Measurements from ENCODE around the gene NHS.

NHS gene

DNA sequence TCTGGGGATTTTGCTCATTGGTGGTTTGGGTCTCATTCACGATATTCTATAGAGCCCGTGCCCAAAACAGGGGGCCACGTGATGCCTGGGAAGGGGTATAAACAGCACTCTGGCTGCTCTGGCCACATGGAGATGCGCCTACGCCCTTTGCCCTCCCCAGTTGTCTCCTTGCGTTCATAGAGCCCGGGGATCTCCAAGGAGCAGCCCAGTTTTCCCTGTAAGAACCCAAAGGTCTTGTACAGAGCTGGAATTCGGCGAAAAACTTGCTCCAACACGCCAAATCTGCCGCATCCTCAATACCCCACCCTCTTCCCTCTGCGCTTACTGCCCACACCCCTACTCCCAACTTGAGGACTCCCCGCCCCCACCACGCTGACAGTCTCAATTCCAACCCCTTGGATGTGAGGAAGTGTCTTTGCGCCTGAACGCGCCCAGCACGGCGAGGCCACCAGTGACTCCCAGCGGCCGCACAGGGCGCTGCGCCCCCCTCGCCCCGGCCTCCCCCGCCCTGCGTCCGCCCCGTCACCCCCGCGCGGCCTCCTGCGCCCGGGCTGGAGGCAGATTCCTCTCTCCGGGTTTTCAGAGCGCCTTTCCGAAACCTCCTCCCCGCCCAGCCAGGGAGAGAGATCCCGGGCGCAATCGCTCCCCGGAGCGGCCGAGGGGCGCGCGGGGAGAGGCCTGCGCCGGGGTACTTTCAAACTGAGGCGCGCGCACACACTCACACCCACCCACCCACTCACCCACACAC lies at the start of gene NHS:
NHS (plus strand) TSS at position 582 of the 748 bp plus-strand sequence. CDS start 558 bp downstream, outside the sequence.
- FAIRE-seq (no peak), DNase-seq (ENCODE audit: low spot score) (peak; percentile 46)

DNA sequence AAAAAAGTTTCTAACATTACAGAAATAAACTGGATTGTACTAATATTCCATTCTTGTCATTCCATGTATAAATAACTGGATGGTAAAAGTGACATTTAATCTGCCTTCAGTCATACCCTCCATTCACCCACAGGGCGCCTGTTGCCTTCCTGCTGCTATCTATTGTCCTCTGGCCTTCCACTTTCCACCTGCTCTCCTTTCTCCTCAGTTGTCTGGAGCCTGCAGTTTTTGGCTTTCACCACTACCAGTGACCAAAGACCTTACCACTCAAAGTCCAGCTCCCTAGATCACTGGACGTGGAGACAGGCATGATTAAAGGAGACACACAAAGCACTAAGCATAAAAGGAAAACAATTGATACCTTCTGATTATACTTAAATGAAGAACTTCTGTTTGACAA lies 46.2 kb upstream of the NHS start:
- DNase-seq (ENCODE audit: low spot score) (no peak), FAIRE-seq (no peak)

DNA sequence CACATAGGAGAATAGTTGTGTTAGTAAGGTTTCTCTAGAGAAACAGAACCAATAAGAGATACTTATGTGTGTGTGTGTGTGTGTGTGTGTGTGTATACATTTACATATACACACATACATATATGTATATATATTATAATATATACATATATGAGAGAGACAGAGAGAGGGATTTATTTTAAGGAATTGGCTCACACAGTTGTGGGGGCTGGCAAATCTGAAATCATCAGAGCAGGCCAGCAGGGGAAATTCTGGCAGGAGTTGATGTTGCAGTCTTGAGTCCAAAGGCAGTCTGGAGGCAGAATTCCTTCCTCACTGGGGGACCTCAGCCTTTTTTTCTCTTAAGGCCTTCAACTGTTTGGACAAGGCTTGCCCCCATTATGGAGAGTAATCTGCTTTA lies 38.6 kb upstream of the NHS start:
- DNase-seq (ENCODE audit: low spot score) (no peak), FAIRE-seq (no peak)

DNA sequence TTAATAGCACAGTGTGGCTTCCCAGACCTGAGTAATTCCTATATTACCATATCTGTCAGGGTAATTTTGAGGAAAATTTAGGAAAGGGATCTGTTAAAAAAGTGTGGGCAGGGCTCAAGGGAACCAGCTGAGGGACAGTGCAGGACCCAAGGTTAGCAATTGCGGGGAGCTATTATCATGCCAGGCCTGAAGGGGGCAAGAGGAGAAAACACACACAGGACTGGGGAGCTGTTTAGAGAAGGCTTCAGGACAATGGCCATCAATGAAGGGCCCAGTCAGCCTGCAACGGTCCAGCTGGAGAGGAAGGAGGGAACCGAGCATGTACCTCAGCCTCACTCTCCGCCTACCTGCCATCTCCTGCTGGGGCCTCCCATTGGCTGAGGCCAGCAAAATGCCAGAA lies 19.0 kb upstream of the NHS start:
- DNase-seq (ENCODE audit: low spot score) = no peak
- FAIRE-seq = no peak

DNA sequence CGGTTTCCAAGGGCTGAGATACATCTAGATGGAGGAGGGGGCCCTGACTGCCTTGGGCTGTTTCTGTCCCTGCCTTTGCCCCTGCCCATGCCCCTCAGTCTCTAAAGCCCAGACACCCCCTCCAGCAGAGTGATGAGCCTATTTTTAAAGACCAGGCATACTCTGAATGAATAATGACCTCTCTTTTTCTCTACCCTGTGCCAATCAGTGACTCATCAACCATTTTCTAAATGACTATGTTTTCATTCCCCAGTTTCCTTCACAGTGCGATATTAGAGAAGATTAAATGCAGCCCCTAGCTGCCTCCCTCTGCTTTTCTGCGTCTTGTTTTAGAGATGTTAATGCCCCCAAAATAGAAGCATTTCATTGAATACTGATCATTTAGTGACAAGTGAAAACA lies 15.5 kb upstream of the NHS start:
- FAIRE-seq (no peak), DNase-seq (ENCODE audit: low spot score) (no peak)

DNA sequence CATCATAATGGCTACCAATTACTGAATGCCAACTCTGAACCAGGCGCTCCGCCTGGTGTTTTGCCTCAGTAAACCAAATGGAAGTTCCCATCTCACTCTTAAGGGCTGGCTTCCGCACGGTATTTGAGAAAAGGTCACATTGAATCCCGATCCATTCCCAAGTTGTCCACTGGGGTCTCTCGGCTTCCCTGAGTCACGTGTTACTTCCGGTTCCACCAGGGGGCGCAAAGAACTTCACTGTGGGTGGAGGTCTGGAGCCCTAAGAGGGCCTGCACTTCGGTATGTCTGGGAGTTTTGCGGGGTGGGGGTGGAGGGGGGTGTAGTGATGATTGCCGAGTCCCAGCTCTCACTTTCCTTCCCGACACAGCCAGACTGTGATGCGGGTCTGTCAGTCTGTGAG lies 13.4 kb upstream of the NHS start:
- no peak for DNase-seq (ENCODE audit: low spot score)

DNA sequence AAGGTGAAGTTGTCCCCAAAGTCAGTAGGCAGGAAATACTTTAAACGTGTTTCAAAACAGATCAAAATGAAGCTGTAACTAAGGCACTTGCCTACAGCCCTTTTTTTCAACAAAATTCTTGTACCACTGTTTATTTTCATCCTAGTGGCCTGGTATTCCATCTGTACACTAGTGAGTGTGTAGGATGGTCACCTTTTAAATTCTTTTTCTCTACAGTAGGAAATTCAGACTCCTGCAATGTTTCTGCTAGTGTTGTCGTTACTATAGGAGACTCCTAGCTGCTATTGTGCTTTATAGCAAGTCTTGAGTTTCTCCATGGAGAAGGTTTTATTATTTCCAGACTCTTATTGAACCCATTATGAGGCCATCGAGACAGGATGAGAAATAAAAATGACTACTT lies 7.0 kb upstream of the NHS start:
- DNase-seq (ENCODE audit: low spot score) = no peak
- no peak for FAIRE-seq

More for the DNA sequence above, 13.4 kb upstream of the NHS start:
- FAIRE-seq = no peak

DNA sequence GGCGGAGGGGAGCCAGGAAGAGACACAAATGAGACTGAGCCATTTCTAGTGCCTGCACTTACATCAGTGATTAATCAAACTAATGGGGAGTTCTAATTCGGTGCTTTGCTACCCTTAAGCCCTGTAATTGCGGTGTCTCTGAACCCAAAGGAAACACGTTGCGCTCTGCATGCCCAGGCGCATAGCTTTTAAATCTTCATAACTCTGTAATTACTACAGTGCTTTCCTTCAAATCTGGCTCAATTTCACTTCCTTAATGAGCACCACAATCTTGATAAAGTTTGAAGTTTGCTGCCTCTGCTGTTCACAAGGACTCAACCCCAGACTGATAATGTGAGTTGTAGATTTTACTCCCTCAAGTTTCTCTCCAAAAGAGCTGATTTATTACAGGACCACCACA lies 5.7 kb upstream of the NHS start:
- no peak for FAIRE-seq
- no peak for DNase-seq (ENCODE audit: low spot score)

DNA sequence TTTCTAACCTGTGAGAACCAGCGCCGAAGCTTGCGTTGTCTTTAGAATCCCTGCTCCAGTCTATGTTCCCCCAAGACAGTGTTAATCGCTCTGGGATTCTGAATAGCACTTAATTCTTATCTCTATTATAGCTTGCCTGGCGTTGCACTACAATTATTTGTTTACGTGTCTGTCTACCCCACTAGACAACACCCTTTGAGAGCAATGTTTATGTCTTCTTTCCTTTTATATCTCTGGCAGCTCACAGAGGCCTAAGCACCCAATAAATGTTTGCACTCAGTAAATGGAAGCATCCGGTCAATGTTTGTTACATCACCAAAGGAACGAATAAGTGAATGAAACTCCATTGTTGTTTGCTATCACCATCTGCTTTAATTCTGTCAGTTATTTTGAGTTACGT lies 4.8 kb upstream of the NHS start:
- FAIRE-seq = no peak
- no peak for DNase-seq (ENCODE audit: low spot score)

DNA sequence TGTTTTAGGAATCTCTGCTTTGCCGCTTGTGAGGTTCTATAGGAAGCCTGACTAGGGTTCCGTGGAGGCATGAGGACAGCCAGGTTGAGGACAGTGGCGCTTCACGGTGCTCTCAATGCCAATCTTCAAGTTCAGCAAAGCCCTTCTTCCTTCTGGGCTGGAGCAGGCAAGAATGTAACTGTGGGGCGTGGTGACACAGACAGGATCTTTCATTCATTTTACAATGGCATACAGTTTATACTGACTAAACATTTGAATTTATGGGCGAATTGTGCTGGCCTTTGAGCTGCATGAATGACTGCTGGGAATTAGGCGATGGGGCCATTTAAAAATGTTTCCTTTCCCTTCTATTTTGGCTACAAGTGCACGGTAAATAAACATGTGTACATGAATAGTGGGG lies 2.9 kb upstream of the NHS start:
- no peak for DNase-seq (ENCODE audit: low spot score)
- FAIRE-seq = no peak

DNA sequence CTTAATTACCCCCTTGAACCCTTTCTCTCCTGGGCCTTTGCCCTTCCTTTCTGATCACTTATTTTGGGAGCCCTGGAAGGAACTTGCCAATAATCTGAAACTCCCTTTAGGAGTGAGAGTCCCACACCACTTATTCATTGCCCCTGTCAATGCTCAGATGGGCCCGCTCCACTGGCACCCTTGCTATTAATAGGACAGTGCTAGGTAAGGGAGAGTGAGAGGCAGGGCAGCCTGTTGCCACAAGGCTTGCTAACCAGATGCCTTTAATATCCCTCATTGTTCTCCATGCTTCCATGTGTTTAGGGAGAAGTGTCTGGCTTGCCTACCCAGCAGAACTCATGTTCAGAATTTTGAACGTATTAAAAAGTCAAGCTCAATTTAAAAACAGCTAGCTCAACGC lies 1.7 kb upstream of the NHS start:
- no peak for DNase-seq (ENCODE audit: low spot score)
- FAIRE-seq = no peak

DNA sequence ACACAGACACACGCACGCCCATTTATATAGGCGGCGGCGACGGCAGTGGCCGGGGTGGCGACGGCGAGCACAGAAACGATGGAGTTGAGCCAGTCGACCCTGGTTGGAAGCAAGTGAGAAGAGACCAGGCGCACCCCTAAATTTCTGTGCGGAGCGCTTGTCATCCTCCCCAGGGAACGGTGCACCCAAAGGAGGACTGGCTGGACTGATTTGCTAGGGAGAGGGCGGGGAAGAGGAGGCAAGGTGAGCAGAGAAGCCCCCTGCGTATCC lies 302 bp downstream of the NHS start:
- DNase-seq (ENCODE audit: low spot score) = no peak
- no peak for FAIRE-seq

DNA sequence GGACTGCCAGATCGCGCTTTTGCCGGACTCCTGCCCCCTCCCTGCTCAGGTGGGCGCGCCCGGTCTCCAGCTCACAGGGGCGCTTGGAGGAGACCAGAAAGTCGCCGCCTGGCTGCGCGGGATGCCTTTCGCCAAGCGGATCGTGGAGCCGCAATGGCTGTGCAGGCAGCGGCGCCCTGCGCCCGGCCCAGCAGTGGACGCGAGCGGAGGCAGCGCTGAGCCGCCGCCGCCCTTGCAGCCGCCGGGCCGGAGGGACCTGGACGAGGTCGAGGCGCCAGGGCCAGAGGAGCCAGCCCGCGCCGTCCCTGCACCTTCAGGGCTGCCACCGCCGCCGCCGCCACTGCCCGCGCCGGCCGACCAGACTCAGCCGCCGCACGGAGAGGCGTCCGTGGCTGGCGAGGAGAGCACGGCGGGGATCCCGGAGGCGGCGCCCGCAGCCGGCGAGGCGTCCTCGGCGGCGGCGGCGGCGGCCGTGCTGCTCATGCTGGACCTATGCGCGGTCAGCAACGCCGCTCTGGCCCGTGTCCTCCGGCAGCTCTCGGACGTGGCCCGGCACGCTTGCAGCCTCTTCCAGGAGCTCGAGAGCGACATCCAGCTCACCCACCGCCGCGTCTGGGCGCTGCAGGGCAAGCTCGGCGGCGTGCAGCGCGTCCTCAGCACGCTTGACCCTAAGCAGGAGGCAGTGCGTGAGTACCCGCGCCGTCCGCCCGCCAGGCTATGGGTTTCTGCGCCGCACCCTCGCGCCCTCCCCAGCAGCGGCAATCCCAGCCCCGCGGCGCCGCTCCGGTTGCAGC lies 834 bp downstream of the NHS start:
- FAIRE-seq (no peak), DNase-seq (ENCODE audit: low spot score) (no peak)

DNA sequence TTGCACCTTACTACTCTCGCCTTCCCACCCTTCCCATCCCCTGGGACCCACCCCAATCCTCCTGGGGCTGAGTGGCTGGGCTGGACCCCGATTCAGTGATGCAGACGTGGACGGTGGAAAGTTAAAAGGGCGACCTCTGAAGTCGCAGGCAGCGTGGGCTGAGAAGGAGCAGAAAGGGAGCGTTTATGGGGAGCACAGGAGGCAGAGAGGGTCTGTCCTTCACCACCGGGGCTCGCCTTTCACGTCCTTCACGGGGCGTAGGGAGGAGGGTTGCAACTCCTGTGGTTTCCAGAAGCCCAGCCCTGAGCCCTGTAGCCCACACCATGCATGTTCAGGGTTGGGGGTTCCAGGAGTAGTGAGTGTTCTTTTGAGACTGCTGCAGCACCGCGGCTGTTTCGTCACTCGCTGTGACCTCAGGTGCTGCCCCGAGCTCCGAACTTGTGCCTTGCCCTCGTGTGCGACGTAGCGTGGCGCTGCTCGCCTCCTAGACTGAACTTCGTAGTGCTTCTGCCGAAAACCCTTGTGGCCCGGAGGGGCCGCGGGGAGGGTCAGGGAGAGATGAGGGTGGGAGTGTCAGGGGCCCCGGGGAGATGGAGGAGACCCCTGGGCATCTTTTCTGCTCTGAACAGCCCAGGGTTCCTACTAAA lies 1.6 kb downstream of the NHS start:
- no peak for FAIRE-seq

DNA sequence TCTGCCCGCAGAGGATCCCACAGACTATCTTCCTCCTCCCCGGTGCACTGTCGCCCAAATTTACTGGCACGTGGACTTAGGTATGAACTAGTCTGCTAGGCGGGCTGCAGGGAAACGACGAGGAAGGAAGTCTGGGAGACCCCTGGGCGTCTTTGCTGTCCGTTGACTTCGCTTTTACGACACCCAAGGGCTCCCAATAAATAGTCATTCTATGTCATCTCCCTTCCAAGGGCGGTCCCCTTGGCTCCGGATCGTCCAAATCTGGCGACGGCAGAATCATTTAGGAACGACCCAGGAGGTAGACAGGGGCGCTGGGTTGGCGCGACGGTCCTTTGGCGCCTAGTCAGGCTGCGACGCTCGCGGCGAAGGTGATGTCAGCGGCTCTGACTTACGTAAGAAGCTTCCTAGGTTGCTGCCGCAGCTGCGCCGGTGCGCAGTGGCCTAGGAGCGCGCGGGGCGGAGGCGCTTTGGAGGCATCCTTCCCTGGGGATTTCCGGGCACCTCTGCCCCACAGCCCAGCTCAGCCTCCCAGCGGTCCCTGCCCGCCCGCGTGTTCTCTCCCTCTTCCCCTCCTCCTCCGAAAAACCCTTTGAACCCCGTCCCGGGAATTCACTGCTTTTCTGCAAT lies 2.2 kb downstream of the NHS start:
- DNase-seq (ENCODE audit: low spot score) (peak; percentile 63), FAIRE-seq (no peak)

More for the DNA sequence above, 1.6 kb downstream of the NHS start:
- peak; percentile 32 for DNase-seq (ENCODE audit: low spot score)

DNA sequence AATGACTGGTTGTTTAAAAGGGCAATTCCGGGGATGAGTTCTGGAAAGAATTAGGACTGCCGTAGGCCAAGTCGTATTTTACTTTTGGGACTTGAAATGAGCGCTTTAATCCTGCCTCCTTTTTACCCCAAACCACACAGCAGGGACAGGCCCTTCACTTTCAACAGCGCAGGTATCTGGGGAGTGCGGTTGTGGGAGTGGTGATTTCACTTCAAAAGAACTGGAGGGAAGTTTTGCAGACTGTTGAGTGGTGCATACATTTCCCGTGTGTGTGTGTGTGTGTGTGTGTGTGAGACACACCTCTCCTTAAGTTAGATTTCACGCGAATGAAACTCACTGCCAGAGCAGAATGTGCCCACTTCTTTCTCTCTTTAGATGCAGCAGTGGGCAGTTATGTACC lies 2.8 kb downstream of the NHS start:
- peak; percentile 21 for DNase-seq (ENCODE audit: low spot score)
- peak; percentile 42 for FAIRE-seq

DNA sequence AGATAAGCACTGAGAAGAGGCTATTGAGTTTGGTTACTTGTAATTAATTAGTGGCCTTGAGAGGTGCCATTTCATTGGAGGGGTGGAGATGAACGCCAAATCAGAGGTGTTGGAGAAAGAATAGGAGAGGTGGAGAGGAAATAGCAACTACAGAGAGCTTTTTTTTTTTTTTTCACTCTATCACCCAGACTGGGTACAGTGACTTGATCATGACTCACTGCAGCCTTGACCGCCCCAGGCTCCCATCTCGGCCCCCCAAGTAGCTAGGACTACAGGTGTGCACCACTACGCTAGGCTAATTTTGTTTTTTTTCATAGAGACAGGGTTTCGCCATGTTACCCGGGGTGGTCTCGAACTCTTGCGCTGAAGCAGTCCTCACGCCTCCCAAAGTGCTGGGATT lies 5.2 kb downstream of the NHS start:
- FAIRE-seq = no peak

DNA sequence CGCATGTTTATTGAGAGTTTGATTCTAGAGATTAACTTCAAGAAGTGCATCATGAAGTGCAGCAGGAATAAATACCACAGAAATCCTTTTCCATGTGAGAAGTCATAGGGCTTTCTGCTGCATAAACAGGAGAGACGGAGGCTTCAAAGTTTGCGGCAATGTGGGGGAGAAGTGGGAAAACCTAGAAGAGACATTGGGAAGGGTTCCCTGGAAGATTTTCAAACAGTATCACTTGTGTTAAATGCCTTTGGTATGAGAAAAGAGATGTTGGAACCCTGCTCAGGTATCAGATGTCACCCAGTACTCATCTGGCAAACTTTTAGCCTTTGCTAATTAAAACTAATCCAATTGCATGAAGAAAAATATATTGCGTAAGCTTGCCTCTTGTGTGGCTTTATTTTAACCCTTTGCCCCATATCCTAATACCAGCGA lies 15.4 kb downstream of the NHS start:
- FAIRE-seq (no peak), DNase-seq (ENCODE audit: low spot score) (no peak)

More for the DNA sequence above, 5.2 kb downstream of the NHS start:
- DNase-seq (ENCODE audit: low spot score) = no peak

DNA sequence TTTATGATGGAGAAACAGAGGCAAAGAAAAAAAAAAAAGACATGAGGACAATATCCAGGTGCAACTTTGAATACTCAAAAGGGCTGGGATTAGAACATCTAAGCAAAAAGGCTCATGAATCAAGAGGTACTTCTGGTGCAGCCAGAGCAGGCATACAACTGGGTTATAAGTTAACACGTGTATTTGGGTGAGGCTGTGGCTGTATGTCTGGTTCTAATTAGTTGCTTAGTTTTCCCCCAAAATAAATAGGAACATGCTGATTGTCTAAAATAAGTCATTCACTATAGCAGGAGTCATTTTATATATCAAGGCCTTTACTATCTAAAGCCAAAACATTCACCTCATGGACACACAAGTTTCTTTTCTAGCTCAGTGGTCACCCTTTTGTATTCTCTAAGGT lies 20.2 kb downstream of the NHS start:
- FAIRE-seq (no peak), DNase-seq (ENCODE audit: low spot score) (no peak)

DNA sequence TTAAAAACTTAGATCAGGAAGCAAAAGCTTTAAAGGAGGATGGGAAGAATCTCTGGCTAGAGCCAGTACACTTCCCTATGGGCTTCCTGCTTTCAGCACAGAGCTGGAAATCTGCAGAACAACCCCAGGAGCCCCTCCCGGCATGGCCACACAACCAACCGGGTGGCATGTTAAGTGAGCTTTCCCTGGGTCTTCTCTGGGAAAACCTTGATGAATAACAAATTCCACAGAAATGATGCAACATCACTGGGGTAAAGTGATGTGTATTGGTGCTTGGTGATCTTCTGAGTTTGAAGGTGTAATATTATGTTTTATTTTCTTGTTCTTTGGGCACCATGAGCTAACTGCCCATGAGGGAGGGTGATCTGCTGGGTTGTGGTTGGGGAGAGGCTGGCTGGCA lies 22.1 kb downstream of the NHS start:
- FAIRE-seq (peak; percentile 97), DNase-seq (ENCODE audit: low spot score) (peak; percentile 82)

DNA sequence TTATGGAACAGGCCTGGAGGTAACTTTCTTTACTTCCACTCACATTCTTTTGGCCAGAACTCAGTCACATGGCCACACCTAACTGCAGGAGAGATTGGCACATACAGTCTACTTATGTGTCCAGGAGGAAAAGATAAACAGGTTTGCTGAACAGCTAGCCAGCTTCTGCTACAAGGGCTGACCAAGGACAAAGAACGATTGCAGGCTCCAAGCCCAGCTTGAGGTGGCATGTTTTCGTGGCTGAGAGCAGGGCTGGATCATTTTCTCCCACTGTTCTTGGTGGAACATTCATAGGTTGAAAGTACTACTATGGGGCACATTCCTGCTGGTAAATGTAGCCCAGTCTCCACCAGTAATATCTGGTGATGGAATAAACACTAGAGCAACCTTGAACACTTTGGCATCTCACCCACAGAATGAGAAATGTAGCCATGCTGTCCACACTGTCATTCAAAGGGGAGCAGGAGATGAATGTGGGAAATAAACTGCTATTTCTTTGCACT lies 28.2 kb downstream of the NHS start:
- FAIRE-seq = no peak
- no peak for DNase-seq (ENCODE audit: low spot score)

DNA sequence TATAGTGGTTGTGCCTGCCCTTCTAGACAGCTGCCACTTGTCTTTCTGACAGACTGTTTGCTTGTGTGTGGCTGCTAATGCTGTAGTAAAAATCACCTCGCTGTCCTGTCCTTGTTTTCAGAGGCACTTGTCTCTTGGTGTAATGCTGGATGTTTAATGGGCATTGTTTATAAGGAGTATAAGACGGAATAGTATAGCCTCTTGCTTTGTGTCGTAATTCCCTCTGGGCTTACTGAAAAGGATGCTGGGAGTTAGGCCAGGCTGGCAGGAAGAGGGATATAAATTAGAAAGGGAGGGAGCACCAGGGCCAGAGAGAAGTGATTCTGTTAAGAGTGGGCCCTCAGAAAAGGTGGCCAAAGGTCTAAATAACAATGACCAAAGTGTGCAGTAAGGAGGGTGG lies 29.0 kb downstream of the NHS start:
- DNase-seq (ENCODE audit: low spot score) = no peak
- no peak for FAIRE-seq
